Thoracic aorta (tissue), 2 donors: ENCODE results near the gene GDF15. TPM values are rescaled to one million over a fixed set of nuclear protein-coding genes. Genes with fewer than 3 reads are reported as not detected.
"Not testable (repeated sequence)": the region's sequence is repeated elsewhere in the genome, so short reads cannot be mapped to it uniquely, and the experiment has no call there.

ENCODE experiments used
- ATAC-seq: fragments of 150-250 bp; one replicate; pipeline ENCODE4 v1.8.0; 2017; ENCODE audit warnings: low read depth; ENCODE audit not compliant: insufficient number of reproducible peaks, low FRiP score
- DNase-seq: peaks from one replicate; pipeline ENCODE4 v3.0.0-alpha.2; 2020; ENCODE audit warnings: low spot score
- H3K27ac ChIP-seq, 2 donors: fragments of 200-600 bp; sonication (generic); 1 replicate in 1 of 2; 2 replicates in 1 of 2; pipeline ENCODE4 v1.5.1; 2016; ENCODE audit warnings: mild to moderate bottlenecking in 2 of 2, moderate library complexity in 2 of 2
- H3K27me3 ChIP-seq: fragments of 200-600 bp; sonication (generic); replicated peaks from 2 replicates; pipeline ENCODE4 v1.6.0; 2016; ENCODE audit warnings: mild to moderate bottlenecking; ENCODE audit not compliant: insufficient read depth
- H3K36me3 ChIP-seq: fragments of 200-600 bp; sonication (generic); one replicate; pipeline ENCODE4 v1.5.1; 2016
- H3K4me1 ChIP-seq, 2 donors: fragments of 200-600 bp; sonication (generic); 1 replicate in 1 of 2; 2 replicates in 1 of 2; pipeline versions ENCODE4 v1.5.1 to v1.6.0; 2016; ENCODE audit warnings: low read depth in 2 of 2, mild to moderate bottlenecking in 1 of 2; ENCODE audit not compliant: control insufficient read depth in 1 of 2
- H3K4me3 ChIP-seq: fragments of 200-600 bp; sonication (generic); 2 replicates; pipeline ENCODE4 v1.5.1; 2016; ENCODE audit warnings: mild to moderate bottlenecking
- H3K9me3 ChIP-seq: fragments of 200-600 bp; sonication (generic); 2 replicates; pipeline ENCODE4 v1.5.1; 2016
- total RNA-seq, 2 donors: library from RNA; depleted of rRNA; stranded (reverse); fragments of >200 nt; gene quantifications; one replicate each; pipeline versions ENCODE4 v1.1.0 to v1.2.3, GENCODE V29; 2016
- TF ChIP-seq, protein P1 (sequence below): fragments of 200-600 bp; sonication (generic); IDR thresholded peaks from one replicate; pipeline ENCODE4 v1.5.1; 2019; ENCODE audit warnings: antibody characterized with exemption

GDF15 gene
- total RNA-seq, 2 donors from 2014 or later: 2.3 to 25.5 TPM

- no peak overlapping the region for H3K4me3 ChIP-seq
- H3K36me3 ChIP-seq: peaks cover 15% of the 10 kb centered on the region
- no peaks in the 10 kb centered on the region for H3K27me3 ChIP-seq
- H3K4me1 ChIP-seq: peaks cover 0 to 14% of the 10 kb centered on the region in 2 donors
- H3K27ac ChIP-seq: no peak overlapping the region
- ATAC-seq (no peak), DNase-seq (no peak)
- TF ChIP-seq, protein P1, sequence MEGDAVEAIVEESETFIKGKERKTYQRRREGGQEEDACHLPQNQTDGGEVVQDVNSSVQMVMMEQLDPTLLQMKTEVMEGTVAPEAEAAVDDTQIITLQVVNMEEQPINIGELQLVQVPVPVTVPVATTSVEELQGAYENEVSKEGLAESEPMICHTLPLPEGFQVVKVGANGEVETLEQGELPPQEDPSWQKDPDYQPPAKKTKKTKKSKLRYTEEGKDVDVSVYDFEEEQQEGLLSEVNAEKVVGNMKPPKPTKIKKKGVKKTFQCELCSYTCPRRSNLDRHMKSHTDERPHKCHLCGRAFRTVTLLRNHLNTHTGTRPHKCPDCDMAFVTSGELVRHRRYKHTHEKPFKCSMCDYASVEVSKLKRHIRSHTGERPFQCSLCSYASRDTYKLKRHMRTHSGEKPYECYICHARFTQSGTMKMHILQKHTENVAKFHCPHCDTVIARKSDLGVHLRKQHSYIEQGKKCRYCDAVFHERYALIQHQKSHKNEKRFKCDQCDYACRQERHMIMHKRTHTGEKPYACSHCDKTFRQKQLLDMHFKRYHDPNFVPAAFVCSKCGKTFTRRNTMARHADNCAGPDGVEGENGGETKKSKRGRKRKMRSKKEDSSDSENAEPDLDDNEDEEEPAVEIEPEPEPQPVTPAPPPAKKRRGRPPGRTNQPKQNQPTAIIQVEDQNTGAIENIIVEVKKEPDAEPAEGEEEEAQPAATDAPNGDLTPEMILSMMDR: no peak
- no peaks in the 10 kb centered on the region for H3K9me3 ChIP-seq
Observed at GRCh38 chr19:18353378-18354005, 32.5 kb upstream of the GDF15 start.

- DNase-seq, H3K9me3 ChIP-seq, H3K4me3 ChIP-seq, H3K27ac ChIP-seq, H3K27me3 ChIP-seq, ATAC-seq: not testable (repeated sequence)
- Histone ChIP-seq H3K4me1 (peaks cover 0 to 14% of the 10 kb centered on the region in 2 donors), H3K36me3 (peaks cover 23% of the 10 kb centered on the region)
Observed at GRCh38 chr19:18354743-18355142, 31.2 kb upstream of the GDF15 start.

GRCh38 chr19:18357041-18357440 lies 28.9 kb upstream of the GDF15 start:
- Histone ChIP-seq H3K27ac (peak overlapping the region; percentile 55 to 61), H3K4me3 (no peak overlapping the region), H3K9me3 (no peaks in the 10 kb centered on the region), H3K4me1 (peaks cover 0 to 14% of the 10 kb centered on the region in 2 donors), H3K36me3 (peaks cover 31% of the 10 kb centered on the region), H3K27me3 (no peaks in the 10 kb centered on the region)
- TF ChIP-seq, protein P1: no peak
- ATAC-seq: no peak
- DNase-seq: no peak

DNA sequence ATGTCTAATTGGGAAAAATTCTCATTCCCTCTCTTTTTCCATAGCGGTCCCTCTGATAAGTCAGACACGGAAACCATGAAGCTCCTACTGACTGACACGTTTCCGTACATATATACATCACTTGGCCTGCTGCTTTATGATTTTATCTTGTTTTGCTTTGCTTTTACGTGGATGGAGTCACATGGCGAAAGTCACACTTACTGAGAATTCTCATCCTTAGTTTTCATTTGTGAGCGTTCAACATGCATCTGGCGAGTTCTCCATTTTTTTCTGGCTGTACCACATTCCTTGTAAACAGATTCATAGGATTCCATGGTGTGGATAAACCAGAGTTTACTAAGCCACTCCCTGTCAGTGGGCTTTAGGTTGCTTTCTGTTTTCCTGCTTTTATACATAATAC lies 24.3 kb upstream of the GDF15 start:
- Histone ChIP-seq H3K36me3 (peaks cover 31% of the 10 kb centered on the region), H3K9me3 (no peaks in the 10 kb centered on the region), H3K27ac (no peak overlapping the region), H3K27me3 (no peaks in the 10 kb centered on the region), H3K4me1 (peaks cover 12 to 30% of the 10 kb centered on the region in 2 donors), H3K4me3 (no peak overlapping the region)
- ATAC-seq (no peak), DNase-seq (no peak)
- TF ChIP-seq, protein P1: no peak

DNA sequence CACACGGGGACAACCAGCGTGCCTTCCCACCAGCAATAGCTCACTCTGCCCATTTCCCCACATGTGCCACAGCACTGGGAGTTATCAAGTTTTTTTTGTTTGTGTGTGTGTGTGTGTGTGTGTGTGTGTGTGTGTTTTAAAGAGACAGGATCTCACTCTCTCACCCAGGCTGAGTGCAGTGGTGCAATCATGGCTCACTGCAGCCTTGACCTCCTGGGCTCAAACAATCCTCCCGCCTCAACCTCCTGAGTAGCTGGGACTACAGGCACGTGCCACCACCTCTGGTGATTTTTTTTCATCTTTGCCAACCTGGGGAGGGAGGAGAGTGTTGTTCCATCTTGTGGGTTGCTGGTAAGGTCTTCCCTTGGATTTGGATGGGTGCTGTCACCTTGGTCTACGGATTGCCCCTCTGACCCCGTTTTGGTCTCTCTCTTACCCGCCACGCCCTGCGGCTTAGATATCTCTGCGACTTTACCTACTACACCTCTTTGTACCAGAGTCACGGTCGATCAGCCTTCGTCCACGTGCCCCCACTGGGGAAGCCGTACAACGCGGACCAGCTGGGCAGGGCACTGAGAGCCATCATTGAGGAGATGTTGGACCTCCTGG lies 22.9 kb upstream of the GDF15 start:
- no peak for DNase-seq
- Histone ChIP-seq H3K9me3 (no peaks in the 10 kb centered on the region), H3K4me1 (peaks cover 12 to 24% of the 10 kb centered on the region in 2 donors), H3K36me3 (peaks cover 19% of the 10 kb centered on the region), H3K27ac (peak overlapping the region in 1 of 2 donors; percentile 80), H3K4me3 (no peak overlapping the region), H3K27me3 (no peaks in the 10 kb centered on the region)
- TF ChIP-seq, protein P1: no peak
- ATAC-seq: no peak
